Activated CD8-positive, alpha-beta memory T cell treated with anti-CD3 and anti-CD28 coated beads for 36 hours (primary cell): Measurements from ENCODE around the gene CRYBG1. TPM values are rescaled to one million over a fixed set of nuclear protein-coding genes. Genes with fewer than 3 reads are reported as not detected.

ENCODE experiments used
- CTCF ChIA-PET: fragments of 350-600 bp; sonication (Branson Sonifier 250); formaldehyde crosslinking; loops from one replicate; lab custom pipeline; 2021; ENCODE audit warnings: antibody characterized with exemption; lab: Charles Lee
- POLR2A ChIA-PET: fragments of 350-600 bp; sonication (Branson Sonifier 250); formaldehyde crosslinking; loops from one replicate; lab custom pipeline; 2021; ENCODE audit warnings: antibody characterized with exemption; lab: Charles Lee
- total RNA-seq, 2 experiments: library from RNA; stranded (reverse); gene quantifications; one replicate each; pipeline ENCODE4 v1.2.3, GENCODE V29; 2021

CRYBG1 gene
- total RNA-seq, 2 experiments from 2014 or later = 31.8 to 32.3 TPM

DNA sequence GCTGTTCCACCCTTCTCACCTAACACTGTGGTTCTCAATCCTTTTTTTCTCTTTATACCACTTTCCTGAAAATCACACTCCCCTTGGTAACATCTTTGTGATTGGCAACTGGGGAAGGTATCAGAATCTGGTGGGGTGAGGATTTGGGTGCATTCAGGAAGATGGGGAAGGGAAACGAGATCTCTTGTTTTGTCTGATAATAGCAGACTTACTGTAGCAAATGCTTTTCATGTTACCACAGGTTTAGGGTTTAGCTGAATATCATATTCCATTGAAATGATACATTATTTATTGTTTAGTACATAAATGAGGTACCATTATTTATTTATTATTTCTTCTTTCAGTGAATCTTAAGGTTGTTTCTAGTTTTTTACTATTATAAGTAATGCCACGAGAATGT is 168.0 kb downstream of the CRYBG1 start:
- ChIA-PET CTCF (interaction anchor here (1.5 kb wide), 1 partner anchor 16 kb away, joined by 6 read pairs; no protein-coding TSS in a partner anchor), POLR2A (no interaction called here)

GRCh38 chr6:106529438-106529837 is 168.9 kb downstream of the CRYBG1 start:
- POLR2A ChIA-PET = interaction anchor here (0.5 kb wide), 1 partner anchor 23 kb away, joined by 7 read pairs; no protein-coding TSS in a partner anchor
- CTCF ChIA-PET = interaction anchor here (0.6 to 1.5 kb wide), 2 partner anchors 17 to 726 kb away, joined by 3 to 6 read pairs; no protein-coding TSS in a partner anchor

GRCh38 chr6:106530026-106530425 is 169.5 kb downstream of the CRYBG1 start:
- POLR2A ChIA-PET = interaction anchor here (0.5 kb wide), 1 partner anchor 23 kb away, joined by 7 read pairs; no protein-coding TSS in a partner anchor
- CTCF ChIA-PET = interaction anchor here (0.6 kb wide), 1 partner anchor 725 kb away, joined by 3 read pairs; no protein-coding TSS in a partner anchor

DNA sequence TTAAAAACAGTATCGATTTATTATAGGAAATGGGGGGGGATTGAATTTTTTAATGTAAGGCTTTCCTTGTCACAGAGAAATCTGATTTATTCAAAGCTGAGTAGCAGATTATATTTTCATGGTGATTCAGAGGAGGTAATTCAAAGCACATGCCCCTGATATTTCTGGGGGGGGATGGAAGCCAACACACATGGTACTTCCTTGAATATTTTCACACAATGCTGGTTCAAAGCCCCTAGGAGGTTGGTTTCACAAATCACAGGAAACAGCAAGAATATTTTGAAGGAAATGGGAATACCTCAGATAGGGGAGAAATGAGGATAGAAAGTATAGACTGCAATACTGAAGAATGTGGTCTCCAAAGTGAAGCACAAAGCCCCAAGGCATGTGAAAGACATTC is 170.0 kb downstream of the CRYBG1 start:
- POLR2A ChIA-PET = no interaction called here
- CTCF ChIA-PET = no interaction called here

DNA sequence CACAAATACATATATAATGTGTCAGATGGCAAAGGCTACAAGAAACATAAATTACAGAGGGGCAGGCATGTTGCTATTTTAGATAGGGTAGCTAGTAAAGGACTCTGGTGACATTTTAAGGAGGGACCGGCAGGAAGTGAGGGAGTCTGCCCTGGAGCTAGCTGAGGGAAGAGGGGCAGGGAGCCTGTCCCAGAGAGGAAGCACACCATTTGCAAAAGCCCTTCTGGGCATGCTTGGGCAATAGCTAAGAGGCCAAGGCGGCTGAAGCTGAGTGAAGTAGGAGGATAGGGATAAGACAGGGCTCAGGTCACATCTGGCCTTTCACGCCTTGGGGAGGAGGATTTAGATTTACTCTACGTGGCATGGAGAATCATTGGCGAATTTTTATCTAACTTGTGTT is 172.5 kb downstream of the CRYBG1 start:
- ChIA-PET POLR2A (no interaction called here), CTCF (interaction anchor here (2.4 kb wide), 1 partner anchor 12 kb away, joined by 18 read pairs; no protein-coding TSS in a partner anchor)

- ChIA-PET CTCF (interaction anchor here (0.8 to 2.4 kb wide), 5 partner anchors 13 to 33 kb away, joined by 3 to 18 read pairs (median 5); no protein-coding TSS in a partner anchor), POLR2A (interaction anchor here (0.9 to 1.7 kb wide), 6 partner anchors 8 to 33 kb away, joined by 4 to 17 read pairs (median 4); no protein-coding TSS in a partner anchor)
These were observed 173.5 kb downstream of the CRYBG1 start for GRCh38 chr6:106534004-106534403.

DNA sequence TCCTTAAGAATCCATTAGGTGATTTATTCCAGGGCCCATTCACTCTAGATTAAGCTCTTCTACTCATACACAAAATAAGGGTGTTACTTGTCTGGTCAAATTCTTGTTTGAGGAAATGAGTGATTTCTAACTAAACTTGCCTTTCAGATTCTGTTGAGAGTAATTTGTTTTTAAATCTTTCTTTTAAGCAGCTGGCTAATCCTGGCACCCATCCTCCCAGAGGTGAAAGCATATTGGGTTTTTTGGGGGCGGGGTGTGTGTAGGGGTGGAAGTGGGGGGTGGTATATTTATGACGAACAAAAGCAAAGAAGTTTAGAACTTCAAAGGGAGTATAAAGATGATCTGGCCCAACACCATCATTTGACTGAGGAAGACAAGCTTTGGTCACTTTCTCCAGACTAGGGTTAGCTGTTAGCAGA is 174.1 kb downstream of the CRYBG1 start:
- ChIA-PET CTCF (interaction anchor here (0.8 to 2.4 kb wide), 5 partner anchors 14 to 32 kb away, joined by 3 to 18 read pairs (median 5); no protein-coding TSS in a partner anchor), POLR2A (interaction anchor here (0.9 to 1.7 kb wide), 6 partner anchors 9 to 32 kb away, joined by 4 to 17 read pairs (median 4); no protein-coding TSS in a partner anchor)

DNA sequence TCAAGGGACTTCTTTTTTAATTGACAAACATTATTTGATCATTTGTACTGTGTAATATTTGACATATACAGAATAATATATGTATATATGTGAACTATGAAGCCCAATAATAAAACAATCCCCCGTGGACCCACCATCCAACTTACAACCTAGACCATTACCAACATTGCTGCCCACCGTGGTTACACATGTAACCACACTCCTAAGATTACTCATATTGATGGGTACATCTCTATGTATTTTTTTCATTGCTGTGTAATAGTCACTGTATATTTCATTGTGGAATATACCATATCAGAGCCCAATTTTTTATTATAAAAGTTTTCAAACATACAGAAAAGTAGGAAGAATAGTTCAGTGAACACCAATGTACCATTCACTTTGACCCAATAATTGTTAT is 174.5 kb downstream of the CRYBG1 start:
- ChIA-PET POLR2A (interaction anchor here (0.9 to 1.7 kb wide), 6 partner anchors 9 to 32 kb away, joined by 4 to 17 read pairs (median 4); no protein-coding TSS in a partner anchor), CTCF (interaction anchor here (0.8 to 2.4 kb wide), 5 partner anchors 14 to 32 kb away, joined by 3 to 18 read pairs (median 5); no protein-coding TSS in a partner anchor)

DNA sequence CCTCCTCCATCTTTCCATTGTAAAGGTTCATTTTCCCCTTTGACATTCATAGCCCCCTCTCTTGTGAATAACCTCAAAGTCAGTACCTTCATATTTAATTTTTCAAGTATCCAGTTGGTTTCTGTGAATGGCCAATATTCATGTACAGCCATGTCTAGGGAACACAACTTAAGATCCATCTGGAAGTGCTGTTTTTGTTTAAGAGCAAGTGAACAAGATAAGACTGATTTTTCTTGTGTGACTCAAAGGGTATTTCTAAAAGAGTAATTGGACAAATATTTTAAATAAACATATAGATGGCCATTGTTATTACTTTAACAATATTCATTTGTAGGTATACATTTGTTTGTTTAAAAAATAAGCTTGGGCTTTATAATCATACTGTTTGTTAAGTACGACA is 175.8 kb downstream of the CRYBG1 start:
- ChIA-PET POLR2A (interaction anchor here (1.2 kb wide), 1 partner anchor 16 kb away, joined by 6 read pairs; no protein-coding TSS in a partner anchor), CTCF (interaction anchor here (1.4 to 2.3 kb wide), 3 partner anchors 14 to 24 kb away, joined by 4 to 10 read pairs (median 5); no protein-coding TSS in a partner anchor)

GRCh38 chr6:106536851-106537250 is 176.3 kb downstream of the CRYBG1 start:
- ChIA-PET POLR2A (interaction anchor here (1.2 kb wide), 1 partner anchor 17 kb away, joined by 6 read pairs; no protein-coding TSS in a partner anchor), CTCF (interaction anchor here (0.5 to 2.3 kb wide), 6 partner anchors 10 to 28 kb away, joined by 3 to 10 read pairs (median 4); no protein-coding TSS in a partner anchor)

DNA sequence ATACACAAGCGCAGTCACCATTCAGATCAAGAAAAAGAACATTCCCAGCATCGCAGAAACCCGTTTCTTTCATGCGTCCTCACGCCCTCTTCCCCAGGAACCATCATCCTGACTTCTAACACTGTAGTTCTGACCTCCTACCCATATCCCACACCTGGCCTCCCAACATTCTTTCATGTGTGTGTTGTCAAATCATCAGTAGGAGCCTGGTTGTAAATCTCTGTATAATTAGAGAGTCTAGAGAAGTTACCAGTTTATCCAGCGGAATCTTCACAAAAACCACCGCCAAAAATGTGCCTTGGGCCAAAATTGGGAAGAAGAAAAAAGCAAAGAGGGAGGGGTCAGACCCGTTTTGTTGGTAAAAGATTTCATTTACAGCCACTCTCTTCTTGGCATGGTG is 177.1 kb downstream of the CRYBG1 start:
- ChIA-PET POLR2A (interaction anchor here (1.2 kb wide), 1 partner anchor 18 kb away, joined by 6 read pairs; no protein-coding TSS in a partner anchor), CTCF (interaction anchor here (0.5 to 2.3 kb wide), 5 partner anchors 11 to 28 kb away, joined by 3 to 10 read pairs (median 4); no protein-coding TSS in a partner anchor)

DNA sequence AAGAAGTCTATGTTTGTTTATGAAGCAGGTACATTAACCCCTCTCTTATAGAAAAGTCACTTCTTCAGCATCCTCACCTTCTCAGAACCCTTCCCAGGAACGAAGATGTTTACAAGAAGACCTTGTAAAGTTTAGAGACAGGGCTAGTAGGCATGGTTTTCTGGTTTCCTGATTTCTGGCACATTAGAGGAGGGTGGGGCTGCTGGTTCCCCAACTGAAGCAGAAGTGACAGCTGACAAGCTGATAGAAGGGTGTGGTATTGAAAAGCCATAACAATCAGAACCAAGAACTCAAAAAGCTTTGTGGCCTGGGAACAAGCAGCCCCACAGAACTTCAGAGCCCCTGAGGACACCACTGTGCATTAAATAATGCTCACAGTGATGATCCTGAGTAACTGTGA is 177.6 kb downstream of the CRYBG1 start:
- ChIA-PET POLR2A (no interaction called here), CTCF (interaction anchor here (1.5 kb wide), 1 partner anchor 29 kb away, joined by 4 read pairs; no protein-coding TSS in a partner anchor)

GRCh38 chr6:106539936-106540335 is 179.4 kb downstream of the CRYBG1 start:
- CTCF ChIA-PET = no interaction called here
- POLR2A ChIA-PET = interaction anchor here (0.6 kb wide), 1 partner anchor 20 kb away, joined by 3 read pairs; no protein-coding TSS in a partner anchor

DNA sequence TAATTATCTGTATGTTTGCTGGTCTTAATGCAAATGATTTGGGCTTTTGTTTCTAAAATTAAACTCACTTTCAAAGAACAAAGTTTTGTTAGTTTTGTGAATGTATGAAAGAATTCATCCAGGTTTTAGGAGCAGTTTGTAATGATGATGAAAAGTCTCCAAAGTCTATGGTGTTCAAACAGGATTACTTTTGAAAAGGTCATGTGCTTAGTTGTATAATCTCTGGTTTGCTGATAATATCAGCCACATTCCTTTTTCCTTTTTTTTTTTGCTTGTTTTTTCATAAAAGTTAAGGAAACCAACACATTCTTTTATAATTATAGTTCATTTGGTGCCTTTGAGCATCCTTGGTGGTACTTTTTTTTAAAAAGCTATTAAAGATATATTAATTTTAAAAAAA is 179.9 kb downstream of the CRYBG1 start:
- CTCF ChIA-PET = interaction anchor here (0.6 to 0.8 kb wide), 3 partner anchors 27 to 490 kb away, joined by 3 to 4 read pairs (median 3); no protein-coding TSS in a partner anchor
- POLR2A ChIA-PET = no interaction called here

- CTCF ChIA-PET = interaction anchor here (0.6 to 0.8 kb wide), 4 partner anchors 25 to 490 kb away, joined by 3 to 4 read pairs (median 3); no protein-coding TSS in a partner anchor
- POLR2A ChIA-PET = no interaction called here
These were observed 180.4 kb downstream of the CRYBG1 start for GRCh38 chr6:106540907-106541306.

GRCh38 chr6:106546261-106546690 is 185.8 kb downstream of the CRYBG1 start:
- POLR2A ChIA-PET = interaction anchor here (0.6 to 1.2 kb wide), 4 partner anchors 24 to 92 kb away, joined by 3 to 4 read pairs (median 3); no protein-coding TSS in a partner anchor
- CTCF ChIA-PET = interaction anchor here (0.8 to 1.1 kb wide), 2 partner anchors 20 to 33 kb away, joined by 4 read pairs; no protein-coding TSS in a partner anchor

- ChIA-PET POLR2A (interaction anchor here (0.6 to 1.2 kb wide), 4 partner anchors 24 to 92 kb away, joined by 3 to 4 read pairs (median 3); no protein-coding TSS in a partner anchor), CTCF (interaction anchor here (0.6 to 1.1 kb wide), 2 partner anchors 8 to 34 kb away, joined by 4 read pairs; no protein-coding TSS in a partner anchor)
These were observed 186.3 kb downstream of the CRYBG1 start for GRCh38 chr6:106546691-106547414.
